Measurements from ENCODE around the gene ENTPD7.

ENTPD7 gene

GRCh38 chr10:99648717-99649116 is 10.6 kb upstream of the ENTPD7 start:
- no peak for DNase-seq (ENCODE audit: low spot score)
- TF ChIP-seq CTCF (IDR thresholded peaks at IDR 0.05; ENCODE audit: extremely low read depth, missing control alignments) = no peak

- no peak for DNase-seq (ENCODE audit: low spot score)
- no peak for TF ChIP-seq CTCF (IDR thresholded peaks at IDR 0.05; ENCODE audit: extremely low read depth, missing control alignments)
Measured at GRCh38 chr10:99652800-99653390, 6.4 kb upstream of the ENTPD7 start.

- no peak for TF ChIP-seq CTCF (IDR thresholded peaks at IDR 0.05; ENCODE audit: extremely low read depth, missing control alignments)
- DNase-seq (ENCODE audit: low spot score) = no peak
Measured at GRCh38 chr10:99654390-99655175, 4.7 kb upstream of the ENTPD7 start.

- no peak for DNase-seq (ENCODE audit: low spot score)
- no peak for TF ChIP-seq CTCF (IDR thresholded peaks at IDR 0.05; ENCODE audit: extremely low read depth, missing control alignments)
Measured at GRCh38 chr10:99656199-99657064, 2.9 kb upstream of the ENTPD7 start.

GRCh38 chr10:99658622-99659030 is 683 bp upstream of the ENTPD7 start:
- TF ChIP-seq CTCF (IDR thresholded peaks at IDR 0.05; ENCODE audit: extremely low read depth, missing control alignments) = no peak
- DNase-seq (ENCODE audit: low spot score) = no peak

GRCh38 chr10:99659868-99660366 is 608 bp downstream of the ENTPD7 start:
- no peak for TF ChIP-seq CTCF (IDR thresholded peaks at IDR 0.05; ENCODE audit: extremely low read depth, missing control alignments)
- no peak for DNase-seq (ENCODE audit: low spot score)

All from GM20000 (cell line).